ENCODE data around the gene CENPC.

Gene CENPC

DNA sequence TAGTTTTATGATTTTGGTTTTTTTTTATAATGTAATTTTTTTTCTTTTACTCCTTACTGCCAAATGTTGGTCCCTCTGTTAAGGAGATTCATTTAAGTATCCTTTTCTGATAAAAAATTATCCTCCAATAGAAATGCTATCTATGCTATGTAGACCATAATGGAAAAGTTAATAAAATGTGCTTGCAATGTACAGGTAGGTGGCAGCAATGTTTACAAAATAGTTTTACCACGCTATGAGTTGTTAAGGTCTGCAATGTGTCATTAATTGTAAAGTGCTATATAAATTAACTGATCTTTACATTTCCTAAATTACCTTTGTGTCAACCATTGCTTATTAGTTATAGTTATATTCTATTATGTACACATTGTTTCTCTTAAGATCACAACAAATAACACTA is 3.8 kb upstream of the CENPC start:
- TF ChIP-seq, protein P1, sequence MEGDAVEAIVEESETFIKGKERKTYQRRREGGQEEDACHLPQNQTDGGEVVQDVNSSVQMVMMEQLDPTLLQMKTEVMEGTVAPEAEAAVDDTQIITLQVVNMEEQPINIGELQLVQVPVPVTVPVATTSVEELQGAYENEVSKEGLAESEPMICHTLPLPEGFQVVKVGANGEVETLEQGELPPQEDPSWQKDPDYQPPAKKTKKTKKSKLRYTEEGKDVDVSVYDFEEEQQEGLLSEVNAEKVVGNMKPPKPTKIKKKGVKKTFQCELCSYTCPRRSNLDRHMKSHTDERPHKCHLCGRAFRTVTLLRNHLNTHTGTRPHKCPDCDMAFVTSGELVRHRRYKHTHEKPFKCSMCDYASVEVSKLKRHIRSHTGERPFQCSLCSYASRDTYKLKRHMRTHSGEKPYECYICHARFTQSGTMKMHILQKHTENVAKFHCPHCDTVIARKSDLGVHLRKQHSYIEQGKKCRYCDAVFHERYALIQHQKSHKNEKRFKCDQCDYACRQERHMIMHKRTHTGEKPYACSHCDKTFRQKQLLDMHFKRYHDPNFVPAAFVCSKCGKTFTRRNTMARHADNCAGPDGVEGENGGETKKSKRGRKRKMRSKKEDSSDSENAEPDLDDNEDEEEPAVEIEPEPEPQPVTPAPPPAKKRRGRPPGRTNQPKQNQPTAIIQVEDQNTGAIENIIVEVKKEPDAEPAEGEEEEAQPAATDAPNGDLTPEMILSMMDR (IDR thresholded peaks at IDR 0.05) = peak; percentile 73

DNA sequence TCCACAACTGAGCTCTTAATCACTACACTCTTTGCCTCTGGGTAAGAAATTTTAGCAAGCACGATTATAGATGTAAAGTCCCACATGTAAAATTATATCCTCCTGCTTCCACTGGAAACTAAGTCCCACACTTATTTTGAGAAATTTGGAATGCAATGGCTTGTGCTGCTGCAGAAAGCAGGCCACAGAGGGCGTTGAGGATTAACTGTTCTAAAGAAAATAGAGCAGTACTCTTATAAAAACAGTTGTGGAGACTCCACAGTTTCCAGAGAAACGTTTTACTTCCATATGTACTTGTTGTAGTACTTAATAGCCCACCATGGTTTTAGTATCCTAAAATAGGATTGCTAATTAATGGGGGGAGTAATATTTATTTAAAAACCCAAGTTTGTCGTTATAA is 1.7 kb upstream of the CENPC start:
- TF ChIP-seq, protein P1 (IDR thresholded peaks at IDR 0.05) = no peak

DNA sequence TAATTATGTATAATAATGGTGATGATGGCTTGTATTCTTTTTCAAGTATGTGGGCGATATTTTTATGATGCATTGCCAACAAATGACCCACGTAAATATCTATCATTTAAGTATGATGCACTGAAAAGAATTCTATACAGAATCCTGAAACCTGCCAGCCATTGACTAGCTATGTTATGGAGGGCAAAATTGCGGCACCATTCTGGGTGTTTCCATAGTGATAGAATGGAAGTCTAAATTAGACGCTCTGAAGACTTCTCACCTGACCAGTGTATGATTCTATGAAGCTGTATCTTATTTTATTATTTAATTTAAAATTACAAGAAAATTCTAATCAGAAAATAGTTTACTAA is 677 bp upstream of the CENPC start:
- TF ChIP-seq, protein P1 (IDR thresholded peaks at IDR 0.05) = no peak

DNA sequence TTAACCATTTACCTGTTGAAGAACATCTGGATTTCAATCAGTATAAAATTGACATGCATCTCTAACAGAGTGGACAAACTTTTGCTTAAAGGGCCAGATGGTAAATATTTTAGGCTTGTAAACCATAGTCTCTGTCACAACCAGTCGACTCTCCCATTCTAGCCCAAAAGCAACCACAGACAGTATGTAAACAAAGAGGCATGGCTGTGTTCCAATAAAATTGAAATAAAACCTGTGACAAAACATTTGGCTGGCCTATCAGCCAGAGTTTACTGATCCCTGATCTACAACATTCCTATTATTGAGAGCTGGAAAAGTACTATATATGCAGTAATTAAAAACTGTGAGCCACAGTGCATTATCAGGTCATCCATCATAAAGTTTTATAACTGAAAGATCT is 3.2 kb downstream of the CENPC start:
- TF ChIP-seq, protein P1 (IDR thresholded peaks at IDR 0.05) = no peak

DNA sequence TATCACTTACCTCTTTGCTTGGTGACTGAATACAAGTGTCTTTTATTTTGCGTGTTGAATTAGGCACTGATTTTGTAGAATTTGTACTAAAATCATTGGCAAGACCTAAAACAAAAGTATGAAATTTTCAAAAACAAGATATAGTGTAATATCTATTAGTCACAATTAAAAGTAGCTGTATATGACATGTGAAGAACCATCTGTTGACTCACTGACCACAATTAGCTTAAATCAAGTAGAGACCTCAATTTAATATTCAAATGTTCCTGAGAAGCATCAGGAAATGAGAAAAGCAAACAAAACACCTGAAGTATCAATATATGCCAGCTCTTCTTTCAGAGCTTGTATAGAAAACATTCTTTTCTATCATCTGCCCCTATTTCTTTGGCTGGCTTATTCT is 5.5 kb downstream of the CENPC start:
- TF ChIP-seq, protein P1 (IDR thresholded peaks at IDR 0.05) = no peak

DNA sequence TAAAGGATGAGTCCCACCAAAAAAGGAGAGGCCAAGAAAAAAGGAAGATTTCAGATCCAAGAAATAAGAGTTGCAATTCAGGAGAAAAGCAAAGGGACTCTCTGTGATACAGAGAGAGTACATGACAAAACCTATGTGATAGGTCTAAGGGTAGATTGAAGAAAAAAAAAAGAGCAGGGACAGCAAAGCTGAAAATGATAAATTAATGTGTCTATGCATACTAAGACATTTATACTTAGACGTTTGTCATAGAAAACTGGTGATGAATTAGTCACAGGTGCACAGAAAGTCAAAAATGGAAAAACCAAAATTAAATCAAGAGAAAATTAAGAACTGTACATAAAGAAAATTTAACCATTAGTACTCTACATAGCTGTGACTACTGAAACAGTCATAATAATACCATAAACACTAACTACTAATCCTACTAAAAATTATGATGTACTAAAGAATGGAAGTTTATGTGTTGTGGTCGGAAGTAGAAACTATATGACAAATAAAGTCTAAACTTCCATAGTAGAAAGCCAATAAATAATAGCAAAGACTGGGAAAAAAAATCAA is 9.9 kb downstream of the CENPC start:
- TF ChIP-seq, protein P1 (IDR thresholded peaks at IDR 0.05) = no peak

DNA sequence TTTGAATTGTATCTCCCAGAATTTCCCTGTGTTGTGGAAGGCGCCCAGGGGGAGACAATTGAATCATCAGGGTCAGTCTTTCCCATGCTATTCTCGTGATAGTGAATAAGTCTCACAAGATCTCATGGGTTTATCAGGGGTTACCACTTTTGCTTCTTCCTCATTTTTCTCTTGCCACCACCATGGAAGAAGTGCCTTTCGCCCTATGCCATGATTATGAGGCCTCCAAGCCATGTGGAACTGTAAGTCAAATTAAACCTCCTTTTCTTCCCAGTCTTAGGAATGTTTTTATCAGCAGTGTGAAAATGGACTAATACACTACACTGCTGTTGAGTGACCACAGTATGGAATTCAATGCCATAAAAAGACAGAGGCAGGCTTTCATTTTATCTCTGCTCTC is 12.2 kb downstream of the CENPC start:
- TF ChIP-seq, protein P1 (IDR thresholded peaks at IDR 0.05) = no peak

DNA sequence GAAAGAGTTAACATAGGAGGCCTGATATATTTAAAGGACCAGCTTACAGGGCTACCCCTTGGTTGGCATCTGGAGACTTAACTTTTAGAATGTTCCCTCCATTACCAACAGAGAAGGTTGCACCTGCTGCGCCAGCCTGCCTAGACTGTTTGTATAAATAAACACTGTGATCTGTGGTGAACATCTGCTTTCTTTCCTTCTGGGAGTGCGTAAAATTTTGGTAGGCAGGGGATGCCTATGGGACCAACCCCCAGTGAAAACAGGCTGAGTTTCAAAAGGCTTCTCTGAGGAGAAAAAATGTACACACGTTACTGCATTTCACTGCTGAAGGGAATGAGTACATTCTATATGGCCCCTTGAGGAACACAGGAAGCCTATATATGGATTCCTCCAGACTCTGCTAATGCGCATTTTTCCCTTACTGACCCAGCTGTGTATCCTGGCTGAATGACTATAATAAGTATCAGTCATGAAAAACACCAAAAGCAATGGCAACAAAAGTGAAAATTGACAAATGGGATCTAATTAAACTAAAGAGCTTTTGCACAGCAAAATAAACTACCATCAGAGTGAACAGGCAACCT is 13.8 kb downstream of the CENPC start:
- TF ChIP-seq, protein P1 (IDR thresholded peaks at IDR 0.05) = no peak
